Ovary (tissue), 3 donors: ENCODE data around the gene SLC39A3.

Experiments used
- EP300 ChIP-seq: sonication (generic); formaldehyde crosslinking; IDR thresholded peaks from one replicate; pipeline ENCODE4 v1.6.1; 2017; ENCODE audit warnings: antibody characterized with exemption
- POLR2A ChIP-seq: fragments of 450-650 bp; IDR thresholded peaks from one replicate; pipeline ENCODE4 v1.6.1; 2017; ENCODE audit warnings: antibody characterized with exemption, mild to moderate bottlenecking, moderate library complexity
- TF ChIP-seq, protein P1 (sequence below), 3 donors: fragments of 450-650 bp in 2 of 3; fragments of 200-600 bp in 1 of 3; IDR thresholded peaks; one replicate each; pipeline versions ENCODE4 v1.5.1 to v1.8.0; 2016 to 2022; ENCODE audit warnings: antibody characterized with exemption in 3 of 3, mild to moderate bottlenecking in 1 of 3
- donor health status: DM: no; HTN: no; CAD: no.

DNA sequence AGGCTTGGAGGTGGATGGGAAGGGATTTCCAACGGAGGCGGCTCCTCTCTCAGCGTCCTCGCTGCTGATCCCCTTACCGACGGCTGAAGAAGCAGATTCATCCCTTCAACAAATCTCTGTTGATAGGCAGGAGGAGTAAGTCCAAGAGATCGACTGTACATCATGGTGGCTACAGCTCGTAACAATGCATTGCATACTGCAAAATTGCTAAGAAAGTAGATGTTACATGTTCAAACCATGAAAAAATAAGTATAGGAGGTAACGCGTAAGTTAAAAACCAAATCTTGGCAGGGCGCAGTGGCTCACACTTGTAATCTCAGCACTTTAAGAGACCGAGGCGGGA, 468 bp upstream of the SLC39A3 start:
- TF ChIP-seq, protein P1, sequence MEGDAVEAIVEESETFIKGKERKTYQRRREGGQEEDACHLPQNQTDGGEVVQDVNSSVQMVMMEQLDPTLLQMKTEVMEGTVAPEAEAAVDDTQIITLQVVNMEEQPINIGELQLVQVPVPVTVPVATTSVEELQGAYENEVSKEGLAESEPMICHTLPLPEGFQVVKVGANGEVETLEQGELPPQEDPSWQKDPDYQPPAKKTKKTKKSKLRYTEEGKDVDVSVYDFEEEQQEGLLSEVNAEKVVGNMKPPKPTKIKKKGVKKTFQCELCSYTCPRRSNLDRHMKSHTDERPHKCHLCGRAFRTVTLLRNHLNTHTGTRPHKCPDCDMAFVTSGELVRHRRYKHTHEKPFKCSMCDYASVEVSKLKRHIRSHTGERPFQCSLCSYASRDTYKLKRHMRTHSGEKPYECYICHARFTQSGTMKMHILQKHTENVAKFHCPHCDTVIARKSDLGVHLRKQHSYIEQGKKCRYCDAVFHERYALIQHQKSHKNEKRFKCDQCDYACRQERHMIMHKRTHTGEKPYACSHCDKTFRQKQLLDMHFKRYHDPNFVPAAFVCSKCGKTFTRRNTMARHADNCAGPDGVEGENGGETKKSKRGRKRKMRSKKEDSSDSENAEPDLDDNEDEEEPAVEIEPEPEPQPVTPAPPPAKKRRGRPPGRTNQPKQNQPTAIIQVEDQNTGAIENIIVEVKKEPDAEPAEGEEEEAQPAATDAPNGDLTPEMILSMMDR (IDR thresholded peaks at IDR 0.05) = no peak
- no peak for TF ChIP-seq POLR2A
- no peak for TF ChIP-seq EP300
